Measurements from ENCODE around the gene TMEM222.
A peak's percentile ranks its signal among the peaks of the same experiment; 100 is the strongest.

The TMEM222 gene

GRCh38 chr1:27298632-27299384 is 23.2 kb upstream of the TMEM222 start:
- Mint-ChIP-seq H3K36me3 (ENCODE audit: insufficient read depth) (peaks cover 31% of the 10 kb centered on the region), H3K27me3 (no peaks in the 10 kb centered on the region), H3K4me3 (no peak overlapping the region), H3K9me3 (no peaks in the 10 kb centered on the region), H3K4me1 (peaks cover 4% of the 10 kb centered on the region), H3K27ac (ENCODE audit: low read depth) (no peak overlapping the region)
- DNase-seq (ENCODE audit: low spot score in 2 of 2) (no peak), ATAC-seq (replicated peaks; ENCODE audit: extremely low read depth, poor library complexity, severe bottlenecking) (no peak)

- Mint-ChIP-seq H3K27ac (ENCODE audit: low read depth) (peak overlapping the region; percentile 35), H3K4me1 (peaks cover 4% of the 10 kb centered on the region), H3K9me3 (no peaks in the 10 kb centered on the region), H3K36me3 (ENCODE audit: insufficient read depth) (peaks cover 26% of the 10 kb centered on the region), H3K27me3 (no peaks in the 10 kb centered on the region), H3K4me3 (no peak overlapping the region)
- ATAC-seq (replicated peaks; ENCODE audit: extremely low read depth, poor library complexity, severe bottlenecking) (no peak), DNase-seq (ENCODE audit: low spot score in 2 of 2) (no peak)
Observed at GRCh38 chr1:27299385-27300271, 22.3 kb upstream of the TMEM222 start.

DNA sequence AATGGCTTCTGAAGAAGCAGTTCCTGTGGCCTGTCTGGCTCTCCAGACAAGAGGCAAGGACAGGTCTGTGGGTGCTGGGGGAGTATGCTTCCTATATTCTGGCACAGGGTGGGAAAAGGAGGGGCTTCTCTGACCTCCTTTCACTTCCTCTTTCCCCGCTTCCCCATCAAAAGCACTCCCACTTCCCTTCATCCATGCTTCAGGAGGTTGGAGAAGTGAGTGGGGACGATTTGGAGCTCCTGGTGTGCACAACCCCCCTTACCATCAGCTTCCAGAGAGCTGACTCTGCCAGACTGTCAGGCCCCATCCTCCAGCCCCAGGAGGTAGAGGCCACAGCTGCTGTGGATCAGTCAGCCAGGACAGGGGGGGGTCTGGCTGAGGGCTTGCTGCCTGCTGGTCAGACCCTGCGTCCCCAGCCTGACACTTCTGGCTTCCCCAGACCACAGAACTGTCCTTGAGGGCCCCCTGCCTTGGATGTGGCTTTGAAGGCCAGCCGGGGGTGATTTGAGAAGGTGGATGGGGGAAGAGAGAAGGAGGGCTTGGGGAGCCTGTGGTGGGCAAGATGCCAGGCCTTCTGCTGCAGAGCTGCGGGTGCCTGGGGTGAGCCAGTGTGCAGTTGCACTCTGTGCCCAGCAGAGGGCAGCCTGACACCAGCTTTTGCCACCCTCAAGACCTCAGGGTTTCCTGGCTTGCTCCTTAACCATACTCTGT is 21.5 kb upstream of the TMEM222 start:
- Mint-ChIP-seq H3K27ac (ENCODE audit: low read depth) (no peak overlapping the region), H3K9me3 (no peaks in the 10 kb centered on the region), H3K4me1 (peaks cover 4% of the 10 kb centered on the region), H3K36me3 (ENCODE audit: insufficient read depth) (peaks cover 26% of the 10 kb centered on the region), H3K27me3 (no peaks in the 10 kb centered on the region), H3K4me3 (no peak overlapping the region)
- DNase-seq (ENCODE audit: low spot score in 2 of 2) (peak; percentile 64), ATAC-seq (replicated peaks; ENCODE audit: extremely low read depth, poor library complexity, severe bottlenecking) (peak; percentile 87)

- H3K9me3 Mint-ChIP-seq = no peaks in the 10 kb centered on the region
Observed at GRCh38 chr1:27301052-27301422, 20.9 kb upstream of the TMEM222 start.

GRCh38 chr1:27301582-27302199 is 20.3 kb upstream of the TMEM222 start:
- Mint-ChIP-seq H3K9me3 (no peaks in the 10 kb centered on the region), H3K27me3 (no peaks in the 10 kb centered on the region), H3K27ac (ENCODE audit: low read depth) (no peak overlapping the region), H3K4me3 (no peak overlapping the region), H3K36me3 (ENCODE audit: insufficient read depth) (peaks cover 18% of the 10 kb centered on the region), H3K4me1 (peaks cover 4% of the 10 kb centered on the region)
- ATAC-seq (replicated peaks; ENCODE audit: extremely low read depth, poor library complexity, severe bottlenecking) (no peak), DNase-seq (ENCODE audit: low spot score in 2 of 2) (no peak)

More at GRCh38 chr1:27301052-27301422, 20.9 kb upstream of the TMEM222 start:
- Mint-ChIP-seq H3K27ac (ENCODE audit: low read depth) (no peak overlapping the region), H3K27me3 (no peaks in the 10 kb centered on the region), H3K4me3 (no peak overlapping the region), H3K4me1 (peaks cover 4% of the 10 kb centered on the region), H3K36me3 (ENCODE audit: insufficient read depth) (peaks cover 22% of the 10 kb centered on the region)
- ATAC-seq (replicated peaks; ENCODE audit: extremely low read depth, poor library complexity, severe bottlenecking) (no peak), DNase-seq (ENCODE audit: low spot score in 2 of 2) (no peak)

DNA sequence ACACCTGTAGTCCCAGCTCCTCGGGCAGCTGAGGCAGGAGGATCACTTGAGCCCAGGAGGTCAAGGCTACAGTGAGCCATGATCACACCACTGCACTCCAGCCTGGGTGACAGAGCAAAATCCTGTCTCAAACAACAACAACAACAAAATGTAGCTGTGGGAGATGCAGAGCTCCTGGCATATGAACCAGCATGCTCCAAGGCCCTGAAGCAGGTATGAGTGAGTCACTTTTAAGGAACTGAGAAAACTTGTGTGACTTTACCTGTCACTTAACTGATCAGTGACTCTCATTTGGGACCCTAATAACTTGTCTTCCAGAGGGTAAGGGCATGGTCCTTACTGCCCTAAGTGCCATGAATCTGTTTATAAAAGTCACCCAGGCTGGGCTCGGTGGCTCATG is 19.4 kb upstream of the TMEM222 start:
- no peak overlapping the region for H3K4me3 Mint-ChIP-seq
- DNase-seq (ENCODE audit: low spot score in 2 of 2) = no peak
- ATAC-seq (replicated peaks; ENCODE audit: extremely low read depth, poor library complexity, severe bottlenecking) = no peak
- H3K9me3 Mint-ChIP-seq = no peaks in the 10 kb centered on the region
- no peak overlapping the region for H3K27ac Mint-ChIP-seq (ENCODE audit: low read depth)
- peaks cover 4% of the 10 kb centered on the region for H3K4me1 Mint-ChIP-seq
- H3K36me3 Mint-ChIP-seq (ENCODE audit: insufficient read depth) = peaks cover 19% of the 10 kb centered on the region
- no peaks in the 10 kb centered on the region for H3K27me3 Mint-ChIP-seq

- DNase-seq (ENCODE audit: low spot score in 2 of 2) (no peak), ATAC-seq (replicated peaks; ENCODE audit: extremely low read depth, poor library complexity, severe bottlenecking) (no peak)
- H3K27me3 Mint-ChIP-seq = no peaks in the 10 kb centered on the region
- H3K4me3 Mint-ChIP-seq = no peak overlapping the region
- no peak overlapping the region for H3K27ac Mint-ChIP-seq (ENCODE audit: low read depth)
- no peaks in the 10 kb centered on the region for H3K9me3 Mint-ChIP-seq
- peaks cover 19% of the 10 kb centered on the region for H3K36me3 Mint-ChIP-seq (ENCODE audit: insufficient read depth)
- H3K4me1 Mint-ChIP-seq = peaks cover 4% of the 10 kb centered on the region
Observed at GRCh38 chr1:27303509-27303908, 18.5 kb upstream of the TMEM222 start.

DNA sequence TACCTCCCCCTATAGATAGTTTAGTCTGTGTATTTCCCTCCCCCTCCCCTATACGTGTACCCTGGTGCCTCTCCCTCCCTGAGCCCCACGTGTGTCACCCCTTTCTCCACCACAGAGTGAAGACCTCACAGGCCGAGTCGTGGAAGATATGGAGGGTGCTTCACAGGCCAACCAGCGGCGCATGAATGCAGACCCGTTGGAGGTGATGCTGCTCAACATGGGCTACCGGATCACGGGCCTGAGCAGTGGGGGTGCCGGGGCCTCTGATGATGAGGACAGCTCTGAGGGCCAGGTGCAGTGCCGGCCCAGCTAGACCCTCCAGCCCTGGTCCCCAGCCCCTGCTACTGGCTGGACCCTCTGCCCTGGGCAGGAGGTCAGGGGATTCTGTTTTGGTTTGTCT is 15.9 kb upstream of the TMEM222 start:
- no peak overlapping the region for H3K27ac Mint-ChIP-seq (ENCODE audit: low read depth)
- DNase-seq (ENCODE audit: low spot score in 2 of 2) (no peak), ATAC-seq (replicated peaks; ENCODE audit: extremely low read depth, poor library complexity, severe bottlenecking) (no peak)
- no peaks in the 10 kb centered on the region for H3K9me3 Mint-ChIP-seq
- H3K4me3 Mint-ChIP-seq = no peak overlapping the region
- H3K36me3 Mint-ChIP-seq (ENCODE audit: insufficient read depth) = peaks cover 9% of the 10 kb centered on the region
- H3K4me1 Mint-ChIP-seq = peaks cover 2% of the 10 kb centered on the region
- H3K27me3 Mint-ChIP-seq = no peaks in the 10 kb centered on the region

DNA sequence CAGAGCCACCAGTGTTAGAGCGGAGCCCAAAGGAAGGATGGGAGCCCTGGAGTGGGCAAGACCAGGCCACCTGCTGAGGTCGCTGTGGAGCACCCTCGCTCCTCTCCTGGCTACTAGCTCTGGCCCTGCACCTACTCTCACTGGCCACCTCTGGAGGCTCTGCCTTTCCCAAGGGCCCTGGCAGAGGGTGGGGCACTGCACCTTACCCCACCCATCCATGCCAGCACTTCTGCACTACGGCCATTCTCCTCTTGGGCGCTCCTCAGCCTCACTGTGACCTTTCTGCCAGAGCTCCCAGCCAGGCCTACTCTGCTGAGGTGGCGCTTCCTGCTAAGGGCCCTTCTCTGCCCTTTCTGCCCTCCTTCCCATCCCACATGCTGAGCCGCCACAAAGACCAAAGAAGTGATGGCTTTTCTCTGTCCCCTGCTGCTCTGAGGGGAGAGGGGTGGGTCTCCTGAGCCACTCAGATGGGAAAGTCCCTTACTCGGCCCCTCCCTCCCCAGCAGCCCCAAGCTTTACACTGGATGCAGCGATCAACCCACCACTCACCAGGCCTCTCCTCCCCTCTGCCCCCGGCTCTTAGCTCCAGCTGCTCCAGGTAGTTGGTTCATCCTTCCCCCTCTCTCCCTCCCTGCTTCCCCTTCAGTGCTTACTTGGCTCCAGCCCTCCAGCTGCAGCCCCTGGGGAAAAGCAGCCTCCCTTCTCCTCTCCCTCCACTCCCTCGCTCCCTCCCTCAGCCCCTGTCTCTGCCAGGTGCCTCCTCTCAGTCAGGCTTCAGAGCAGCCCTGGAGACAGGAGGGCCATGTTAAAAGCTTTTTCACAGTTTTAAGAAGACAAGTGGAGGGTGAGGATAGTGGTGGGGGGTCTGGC is 14.8 kb upstream of the TMEM222 start:
- ATAC-seq (replicated peaks; ENCODE audit: extremely low read depth, poor library complexity, severe bottlenecking) (no peak), DNase-seq (ENCODE audit: low spot score in 2 of 2) (no peak)
- Mint-ChIP-seq H3K36me3 (ENCODE audit: insufficient read depth) (peaks cover 5% of the 10 kb centered on the region), H3K27ac (ENCODE audit: low read depth) (no peak overlapping the region), H3K9me3 (no peaks in the 10 kb centered on the region), H3K4me3 (no peak overlapping the region), H3K4me1 (no peaks in the 10 kb centered on the region), H3K27me3 (no peaks in the 10 kb centered on the region)

GRCh38 chr1:27307874-27308598 is 13.9 kb upstream of the TMEM222 start:
- H3K4me1 Mint-ChIP-seq = no peaks in the 10 kb centered on the region
- peaks cover 4% of the 10 kb centered on the region for H3K36me3 Mint-ChIP-seq (ENCODE audit: insufficient read depth)
- ATAC-seq (replicated peaks; ENCODE audit: extremely low read depth, poor library complexity, severe bottlenecking) (no peak), DNase-seq (ENCODE audit: low spot score in 2 of 2) (no peak)
- no peak overlapping the region for H3K4me3 Mint-ChIP-seq
- no peak overlapping the region for H3K27ac Mint-ChIP-seq (ENCODE audit: low read depth)
- H3K27me3 Mint-ChIP-seq = no peaks in the 10 kb centered on the region
- no peaks in the 10 kb centered on the region for H3K9me3 Mint-ChIP-seq

GRCh38 chr1:27314169-27314568 is 7.8 kb upstream of the TMEM222 start:
- Mint-ChIP-seq H3K4me1 (no peaks in the 10 kb centered on the region), H3K4me3 (no peak overlapping the region), H3K27me3 (no peaks in the 10 kb centered on the region), H3K36me3 (ENCODE audit: insufficient read depth) (peaks cover 4% of the 10 kb centered on the region), H3K9me3 (no peaks in the 10 kb centered on the region), H3K27ac (ENCODE audit: low read depth) (no peak overlapping the region)
- DNase-seq (ENCODE audit: low spot score in 2 of 2) (no peak), ATAC-seq (replicated peaks; ENCODE audit: extremely low read depth, poor library complexity, severe bottlenecking) (no peak)

Measured in central memory CD8-positive, alpha-beta T cell (primary cell).